HL-60/S4 (cell line): ENCODE data around the gene ABTB2.

Experiments
- in situ Hi-C: fragments of 300-500 bp; cut with MboI; formaldehyde crosslinking; loops from 2 replicates; pipeline ENCODE4 v1.14.3; 2022; ENCODE audit warnings: low sequenced_read_pairs

ABTB2 gene

GRCh38 chr11:34299284-34299972 lies 58.4 kb downstream of the ABTB2 start:
- in situ Hi-C loops: loop anchor here (10.0 kb wide), 1 partner anchor 65 kb away; no protein-coding TSS in a partner anchor

GRCh38 chr11:34298871-34299270 lies 58.9 kb downstream of the ABTB2 start:
- in situ Hi-C loops: loop anchor here (10.0 kb wide), 1 partner anchor 64 kb away; no protein-coding TSS in a partner anchor

DNA sequence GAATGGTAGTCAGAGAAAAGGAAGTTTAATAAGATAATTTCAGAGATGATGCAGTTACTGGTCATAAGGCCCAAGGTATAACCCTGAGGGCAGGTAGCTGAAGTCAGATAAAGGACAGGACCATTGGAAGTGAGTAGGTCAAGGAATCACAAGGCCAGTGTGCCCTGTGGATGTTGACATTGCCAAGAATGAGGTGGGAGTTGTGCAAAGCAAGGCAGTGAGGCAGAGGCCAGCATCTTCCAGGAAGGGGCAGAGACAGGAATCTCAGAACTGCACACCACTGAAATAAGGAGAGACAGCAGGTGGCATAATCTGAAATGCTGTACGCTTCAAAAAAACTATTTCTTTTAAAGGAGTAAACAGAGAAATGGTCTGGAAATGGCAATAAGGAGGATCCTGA lies 61.4 kb downstream of the ABTB2 start:
- in situ Hi-C loops: loop anchor here (10.0 kb wide), 1 partner anchor 62 kb away; no protein-coding TSS in a partner anchor

- in situ Hi-C loops: loop anchor here (10.0 kb wide), 1 partner anchor 58 kb away; no protein-coding TSS in a partner anchor
These were observed 65.3 kb downstream of the ABTB2 start for GRCh38 chr11:34292546-34292945.

DNA sequence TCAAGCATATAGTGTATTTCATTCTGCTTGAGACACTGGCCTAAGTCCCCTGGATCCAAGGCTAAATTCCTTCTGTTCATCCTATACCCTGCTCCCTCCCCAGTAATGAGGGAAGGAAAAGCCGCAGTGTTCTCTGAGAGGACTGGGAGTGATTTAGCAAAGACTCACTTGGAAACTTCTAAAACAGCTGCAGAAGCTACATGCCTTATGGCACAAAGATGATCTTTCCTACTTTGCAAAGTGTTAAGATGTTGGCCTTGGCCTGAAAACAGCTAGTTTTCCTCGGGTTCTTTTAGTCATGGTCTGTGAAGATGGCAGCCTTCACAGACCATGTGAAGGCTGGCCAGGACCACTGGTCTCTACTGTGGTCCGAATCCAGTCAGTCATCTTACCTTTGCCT lies 65.7 kb downstream of the ABTB2 start:
- in situ Hi-C loops: loop anchor here (10.0 kb wide), 1 partner anchor 57 kb away; no protein-coding TSS in a partner anchor

DNA sequence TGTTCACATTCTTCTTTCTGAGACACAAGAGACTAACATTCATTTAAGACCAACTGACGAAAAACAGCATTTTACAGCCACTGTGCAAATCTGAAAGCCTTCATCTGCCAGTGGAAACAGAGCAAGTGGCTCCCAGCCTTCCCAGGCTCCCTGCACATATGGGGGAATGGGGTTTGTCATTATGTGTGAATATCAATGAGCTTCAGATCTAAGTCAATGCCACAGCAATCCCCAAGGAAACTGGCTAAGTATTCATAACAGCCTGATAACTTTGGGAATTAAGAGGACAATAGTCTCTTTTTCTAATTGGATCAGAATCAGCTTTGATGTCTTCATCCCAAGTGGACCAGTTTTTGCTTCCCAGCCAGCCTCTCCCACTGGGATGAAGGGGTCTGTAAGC lies 66.9 kb downstream of the ABTB2 start:
- in situ Hi-C loops: loop anchor here (10.0 kb wide), 1 partner anchor 56 kb away; no protein-coding TSS in a partner anchor

DNA sequence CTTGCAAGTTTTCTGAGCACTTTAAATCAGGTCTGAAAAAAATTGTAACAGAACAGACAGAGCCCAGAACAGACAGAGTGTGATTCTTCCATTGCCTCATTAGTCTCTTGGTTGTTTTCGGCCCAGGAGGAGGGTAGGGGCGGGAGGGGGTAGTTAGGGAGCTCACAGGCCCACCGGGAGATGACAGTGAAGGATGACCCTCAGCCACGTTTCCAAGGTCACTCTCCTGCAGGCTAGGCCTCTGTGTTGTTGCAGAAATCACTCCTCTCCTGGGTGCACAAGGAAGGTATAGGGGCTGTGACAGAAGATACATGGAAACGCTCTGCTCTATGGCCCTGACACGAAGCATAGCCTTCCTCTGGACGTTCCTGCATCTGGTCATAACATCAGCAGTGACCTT lies 69.3 kb downstream of the ABTB2 start:
- in situ Hi-C loops: no loop called here

GRCh38 chr11:34284811-34285481 lies 72.9 kb downstream of the ABTB2 start:
- in situ Hi-C loops: no loop called here

- in situ Hi-C loops: no loop called here
These were observed 73.7 kb downstream of the ABTB2 start for GRCh38 chr11:34284156-34284555.

DNA sequence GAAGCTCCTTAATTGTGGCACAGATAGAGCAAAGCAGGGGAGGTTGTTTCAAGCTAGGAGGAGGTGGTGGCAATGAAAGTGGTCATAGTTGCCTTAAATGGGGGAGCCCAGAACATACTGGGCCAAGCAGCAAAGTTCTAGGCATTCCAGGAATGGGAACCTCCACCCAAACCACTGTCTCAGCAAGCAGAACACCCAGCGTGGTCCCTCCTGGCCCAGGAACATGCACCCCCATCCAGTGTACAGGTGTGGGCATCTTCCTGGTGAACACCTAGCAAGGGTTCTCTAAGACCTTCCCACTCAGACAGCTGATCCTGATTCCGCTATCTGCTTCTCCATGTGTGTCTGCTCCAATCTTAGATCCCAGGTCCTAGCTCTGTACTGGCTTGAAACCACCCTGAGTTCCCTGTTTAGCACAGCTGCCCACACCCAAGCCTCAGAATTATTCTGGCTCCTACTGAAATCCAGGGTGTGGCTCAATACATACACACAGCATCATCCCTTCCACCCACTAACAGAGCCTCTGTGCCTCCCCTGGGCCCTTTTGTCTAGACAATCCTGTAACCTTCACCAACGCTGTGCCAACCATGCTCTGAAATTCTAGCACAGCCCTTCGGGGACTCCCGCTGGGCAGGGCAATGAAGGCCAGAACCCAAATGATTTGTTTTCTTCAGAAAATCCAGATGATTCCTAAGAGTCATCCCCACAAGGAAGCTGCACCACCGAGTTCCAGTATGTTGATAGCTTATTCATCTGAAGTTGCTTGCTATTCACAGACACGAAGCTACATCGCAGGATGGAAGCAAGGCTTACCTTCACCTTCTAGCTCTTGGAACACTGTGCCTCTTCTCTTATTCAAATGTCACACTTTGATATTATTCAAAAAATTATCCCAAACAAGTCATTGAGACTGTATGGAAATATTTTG lies 76.6 kb downstream of the ABTB2 start:
- in situ Hi-C loops: no loop called here

DNA sequence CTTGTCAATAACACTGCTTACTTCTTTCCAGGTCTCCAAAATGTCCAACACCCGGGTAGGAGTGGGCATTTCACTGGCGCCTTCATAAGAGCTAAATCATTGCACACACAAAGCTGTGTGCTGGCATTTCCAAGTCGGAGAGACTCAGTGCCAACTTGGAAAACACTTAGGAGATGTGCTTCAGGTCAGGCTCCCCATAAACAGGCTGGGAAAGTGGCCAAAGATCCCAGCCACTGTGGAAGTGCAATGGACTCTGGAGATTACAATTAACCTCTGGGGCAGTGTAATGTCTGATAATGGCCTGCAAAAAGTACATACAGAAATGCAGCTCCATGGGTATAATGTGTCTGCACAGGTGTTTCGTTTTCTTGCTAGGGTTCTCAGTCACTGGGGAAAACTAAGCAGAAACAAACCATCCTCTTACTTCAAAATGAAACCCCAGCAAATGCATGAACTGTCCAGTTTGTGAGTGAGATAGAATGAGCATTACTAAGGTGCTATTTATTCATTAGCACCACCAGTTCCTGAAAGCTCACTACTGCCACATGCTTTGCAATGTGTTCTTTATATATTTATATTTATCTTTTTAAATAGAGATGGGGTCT lies 79.0 kb downstream of the ABTB2 start:
- in situ Hi-C loops: no loop called here

DNA sequence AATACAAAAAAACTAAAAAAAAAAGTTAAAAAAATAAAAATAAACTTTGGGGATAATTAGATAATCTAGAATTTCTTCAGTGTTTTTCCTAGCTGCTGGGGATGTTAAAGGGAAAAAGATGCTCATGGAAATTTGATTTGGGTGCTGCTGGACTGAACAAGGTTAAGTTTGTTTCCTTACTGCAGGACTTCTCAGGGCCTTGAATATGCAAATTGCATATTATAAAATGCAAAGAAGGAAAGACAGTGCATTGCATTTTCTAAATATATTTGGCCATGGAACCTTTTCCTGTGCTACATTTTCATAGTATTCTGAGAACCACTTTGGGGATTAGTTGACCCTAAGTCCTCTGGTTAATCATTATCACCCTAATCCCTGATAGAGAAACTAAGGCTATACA lies 79.6 kb downstream of the ABTB2 start:
- in situ Hi-C loops: no loop called here

- in situ Hi-C loops: no loop called here
These were observed 80.6 kb downstream of the ABTB2 start for GRCh38 chr11:34277171-34277570.

GRCh38 chr11:34276352-34276864 lies 81.4 kb downstream of the ABTB2 start:
- in situ Hi-C loops: no loop called here

DNA sequence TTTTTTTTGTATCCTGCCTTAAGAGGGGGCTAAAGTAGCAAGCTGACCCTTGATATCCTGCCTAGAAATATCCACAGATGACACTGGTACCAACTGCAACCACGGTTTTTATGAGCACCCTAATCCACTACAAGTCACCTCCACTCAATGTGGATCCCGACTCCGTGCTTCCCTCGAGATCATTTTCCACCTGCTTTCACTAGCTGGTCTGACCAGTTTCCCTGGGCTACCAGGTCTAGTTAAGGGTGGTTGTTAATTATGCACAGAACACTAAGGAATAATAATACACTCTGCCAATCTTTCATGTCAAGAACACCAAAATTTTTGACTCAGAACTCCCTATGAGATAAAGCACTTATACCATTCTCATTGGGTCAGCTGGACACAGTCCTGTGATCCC lies 82.3 kb downstream of the ABTB2 start:
- in situ Hi-C loops: no loop called here

- in situ Hi-C loops: no loop called here
These were observed 83.0 kb downstream of the ABTB2 start for GRCh38 chr11:34274712-34275398.

DNA sequence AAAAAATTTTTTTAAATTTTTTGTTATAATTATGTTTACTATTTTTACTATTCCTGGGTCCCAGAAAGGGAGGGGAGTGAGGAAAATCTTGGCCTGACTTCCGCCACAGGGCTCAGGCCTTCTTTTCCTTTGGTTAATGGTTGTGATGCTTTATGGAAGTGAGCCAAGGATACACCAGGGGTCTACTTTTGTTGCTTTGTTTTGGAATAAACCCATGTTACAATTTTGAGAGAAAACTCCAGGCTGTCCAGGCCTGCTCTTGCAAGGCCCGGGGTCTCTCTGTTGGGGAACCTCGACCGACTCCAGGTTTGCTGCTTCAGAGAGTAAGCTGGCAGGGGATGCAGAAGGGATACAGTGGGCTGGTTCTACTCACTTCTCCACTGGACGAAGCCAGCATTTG lies 84.7 kb downstream of the ABTB2 start:
- in situ Hi-C loops: no loop called here

- in situ Hi-C loops: no loop called here
These were observed 86.1 kb downstream of the ABTB2 start for GRCh38 chr11:34271727-34272126.

DNA sequence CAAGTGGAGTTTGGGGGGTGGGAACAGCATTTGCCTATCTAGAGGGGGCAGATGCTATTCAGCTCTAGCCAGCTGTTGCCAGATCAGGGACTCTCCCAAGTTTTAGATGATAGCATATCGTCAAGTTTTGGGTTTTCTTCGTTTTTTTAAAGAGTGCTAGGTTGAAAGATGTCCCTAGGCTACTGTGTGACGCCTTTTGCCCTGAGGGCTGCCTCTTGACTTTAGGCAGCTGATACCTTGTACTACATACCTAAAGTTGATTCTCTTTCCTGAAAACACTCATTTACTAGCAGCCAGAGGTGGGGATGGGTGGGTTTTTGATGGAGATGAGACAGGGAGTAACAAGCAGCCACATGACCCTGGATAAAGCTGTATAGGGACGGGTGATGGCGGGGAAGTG lies 87.1 kb downstream of the ABTB2 start:
- in situ Hi-C loops: no loop called here

- in situ Hi-C loops: no loop called here
These were observed 88.0 kb downstream of the ABTB2 start for GRCh38 chr11:34269694-34270245.
